ENCODE results near the gene ABCG5.

The ABCG5 gene

DNA sequence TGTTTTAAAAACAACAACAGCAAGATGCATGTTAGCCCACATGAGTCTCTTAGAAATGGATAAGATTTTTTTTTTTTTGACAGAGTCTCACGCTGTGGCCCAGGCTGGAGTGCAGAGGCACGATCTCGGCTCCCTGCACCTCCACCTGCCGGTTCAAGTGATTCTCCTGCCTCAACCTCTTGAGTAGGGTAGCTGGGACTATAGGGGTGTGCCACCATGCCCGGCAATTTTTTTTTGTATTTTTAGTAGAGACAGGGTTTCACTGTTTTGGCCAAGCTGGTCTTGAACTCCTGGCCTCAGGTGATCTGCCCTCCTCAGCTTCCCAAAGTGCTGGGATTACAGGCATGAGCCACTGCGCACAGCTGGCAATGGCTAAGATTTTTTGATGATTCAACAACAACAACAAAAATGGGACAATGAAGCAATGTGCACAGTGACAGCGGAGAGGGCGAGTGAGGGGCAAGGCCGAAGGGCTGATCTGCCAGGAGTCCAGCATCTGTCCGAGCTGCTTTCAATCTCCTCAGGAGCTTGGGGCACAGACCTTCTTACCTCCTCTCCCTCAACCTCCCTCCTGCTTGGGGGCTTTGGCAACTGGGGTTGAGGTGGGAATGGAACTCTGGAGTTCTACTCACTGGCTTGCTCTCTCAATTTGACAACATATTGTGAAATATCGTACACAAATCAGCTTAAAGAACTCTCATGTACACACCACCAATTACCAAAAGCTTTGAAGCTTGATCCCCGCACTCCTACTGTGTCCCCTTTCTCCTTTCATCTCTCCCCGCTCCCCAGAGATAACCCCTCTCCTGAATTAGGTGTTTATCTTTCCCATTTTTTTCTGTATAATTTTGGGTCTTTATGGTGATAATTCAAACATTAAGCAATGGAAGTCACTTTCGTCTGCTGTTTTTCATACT lies 3.6 kb upstream of the ABCG5 start:
- no peak for DNase-seq

DNA sequence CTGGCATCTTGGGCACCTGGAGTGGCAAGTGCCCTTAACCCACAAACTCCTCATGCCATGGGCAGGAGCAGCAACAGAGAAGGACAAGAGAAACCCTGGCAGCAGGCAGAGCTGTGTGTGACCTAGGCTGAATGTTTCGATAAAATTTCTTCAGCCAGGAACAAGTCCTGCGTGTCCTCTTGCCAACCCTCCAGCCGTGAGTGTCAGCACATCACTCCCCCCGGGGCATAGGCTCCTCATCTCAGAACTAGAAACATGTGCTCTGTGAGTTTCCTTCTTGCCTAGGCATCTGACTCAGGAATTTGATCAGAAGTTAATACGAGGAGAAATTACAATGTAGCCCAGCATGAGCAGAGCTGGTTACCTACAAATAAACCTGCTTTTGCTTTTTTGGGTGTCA lies 2.3 kb upstream of the ABCG5 start:
- DNase-seq: no peak

DNA sequence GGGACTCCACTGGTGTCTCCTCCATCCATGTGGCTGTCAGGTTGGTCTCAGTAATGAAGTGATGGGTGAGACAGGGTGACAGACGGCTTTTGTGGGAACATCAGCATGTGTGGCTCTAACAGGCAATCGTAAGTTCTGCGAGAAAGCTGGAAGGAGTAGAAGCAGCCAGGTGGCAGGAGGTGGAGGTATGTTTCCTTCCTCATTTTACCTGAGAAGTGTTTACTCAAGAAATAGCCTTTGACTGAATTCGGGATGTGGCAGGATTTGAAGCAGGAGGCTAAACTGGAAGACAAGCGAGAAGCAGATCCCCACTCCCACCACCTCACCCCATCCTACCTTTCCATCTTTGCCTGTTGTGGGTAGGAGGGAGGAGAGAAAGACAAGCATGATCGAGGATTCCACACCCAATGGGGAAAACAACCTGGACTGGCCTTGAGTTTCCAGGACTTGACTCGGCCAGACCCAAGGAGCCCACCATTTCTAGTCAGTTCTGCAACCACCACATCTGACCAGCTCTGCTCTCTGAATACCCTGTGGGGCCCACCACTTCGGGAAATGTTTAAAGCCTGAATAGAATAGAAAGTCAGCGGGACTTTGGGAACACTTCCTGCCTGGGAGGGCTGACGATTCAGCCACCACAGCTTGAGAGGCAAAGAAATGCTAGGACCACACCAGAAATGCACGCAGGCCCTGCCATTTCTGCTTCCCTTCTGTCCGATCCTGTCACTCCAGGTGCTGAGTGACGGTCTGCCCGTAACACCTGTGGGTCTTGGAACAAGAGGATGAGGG lies 1.3 kb upstream of the ABCG5 start:
- no peak for DNase-seq

DNA sequence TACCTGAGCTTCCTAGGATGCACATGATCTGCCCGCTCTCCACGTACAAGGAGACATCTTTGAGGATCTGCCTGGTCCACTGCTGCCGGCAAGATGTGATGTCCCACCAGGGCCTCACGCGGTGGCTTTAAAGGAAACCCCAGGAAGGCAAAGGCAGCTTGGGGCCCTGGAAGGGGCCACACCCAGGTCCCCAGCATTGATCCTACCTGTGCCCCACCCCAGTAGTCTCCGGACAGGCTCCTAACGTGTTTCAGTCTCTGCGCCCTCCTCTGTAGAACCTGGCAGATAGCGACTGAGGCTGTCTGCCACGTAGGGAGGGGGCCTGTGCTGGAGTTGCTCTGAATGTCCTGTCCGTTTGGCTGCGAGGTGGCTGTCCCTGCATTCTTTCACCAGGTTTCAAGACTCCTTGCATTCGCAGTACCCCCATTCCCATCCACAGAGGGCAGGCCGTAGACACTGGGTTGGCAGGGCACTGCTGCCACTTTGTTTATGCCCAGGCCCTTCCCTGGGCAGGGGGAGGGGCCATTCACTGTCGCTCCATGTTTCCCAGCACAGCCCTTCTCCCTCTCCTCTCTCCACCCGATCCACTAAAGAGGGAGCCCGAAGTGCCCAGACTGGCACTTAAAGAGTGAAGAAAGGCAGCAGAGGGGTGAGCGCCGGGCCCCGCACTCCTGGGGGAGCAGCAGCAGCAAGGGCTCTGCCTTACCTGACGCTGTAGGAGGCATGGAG lies 644 bp downstream of the ABCG5 start:
- DNase-seq: no peak

DNA sequence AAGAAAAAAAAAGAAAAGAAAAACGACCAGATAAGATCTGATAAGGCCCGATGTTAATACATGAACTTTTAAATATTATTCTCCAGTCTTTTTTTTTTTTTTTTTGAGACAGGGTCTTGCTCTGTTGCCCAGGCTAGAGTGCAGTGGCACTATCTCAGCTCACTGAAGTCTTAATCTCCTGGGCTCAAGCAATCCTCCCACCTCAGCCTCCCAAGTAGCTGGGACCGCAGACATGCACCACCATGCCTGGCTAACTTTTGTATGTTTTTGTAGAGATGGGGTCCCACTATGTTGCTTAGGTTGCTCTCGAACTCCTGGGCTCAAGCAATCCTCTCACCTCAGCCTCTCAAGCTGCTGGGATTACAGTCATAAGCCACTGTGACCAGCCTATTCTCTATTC lies 1.6 kb downstream of the ABCG5 start:
- DNase-seq: no peak

DNA sequence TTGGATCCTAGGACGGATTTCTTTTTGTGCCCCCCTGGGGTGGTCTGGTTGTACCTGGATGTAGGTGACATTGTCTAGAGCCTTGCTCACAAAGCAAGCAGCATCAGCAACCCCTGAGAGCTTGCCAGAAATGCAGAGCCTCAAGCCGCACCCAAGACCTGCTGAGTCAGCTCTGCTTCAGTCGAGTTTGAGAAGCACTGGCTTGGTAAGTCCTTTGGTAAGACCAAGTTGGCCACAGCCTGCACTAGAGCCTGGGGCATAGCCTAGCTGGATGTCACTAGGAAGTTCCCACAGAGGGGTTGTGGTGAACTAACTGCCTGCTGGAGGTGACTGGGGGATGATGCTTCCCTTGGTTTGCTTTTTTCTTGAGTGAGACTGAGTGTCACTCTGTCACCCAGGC lies 6.2 kb downstream of the ABCG5 start:
- DNase-seq: no peak

DNA sequence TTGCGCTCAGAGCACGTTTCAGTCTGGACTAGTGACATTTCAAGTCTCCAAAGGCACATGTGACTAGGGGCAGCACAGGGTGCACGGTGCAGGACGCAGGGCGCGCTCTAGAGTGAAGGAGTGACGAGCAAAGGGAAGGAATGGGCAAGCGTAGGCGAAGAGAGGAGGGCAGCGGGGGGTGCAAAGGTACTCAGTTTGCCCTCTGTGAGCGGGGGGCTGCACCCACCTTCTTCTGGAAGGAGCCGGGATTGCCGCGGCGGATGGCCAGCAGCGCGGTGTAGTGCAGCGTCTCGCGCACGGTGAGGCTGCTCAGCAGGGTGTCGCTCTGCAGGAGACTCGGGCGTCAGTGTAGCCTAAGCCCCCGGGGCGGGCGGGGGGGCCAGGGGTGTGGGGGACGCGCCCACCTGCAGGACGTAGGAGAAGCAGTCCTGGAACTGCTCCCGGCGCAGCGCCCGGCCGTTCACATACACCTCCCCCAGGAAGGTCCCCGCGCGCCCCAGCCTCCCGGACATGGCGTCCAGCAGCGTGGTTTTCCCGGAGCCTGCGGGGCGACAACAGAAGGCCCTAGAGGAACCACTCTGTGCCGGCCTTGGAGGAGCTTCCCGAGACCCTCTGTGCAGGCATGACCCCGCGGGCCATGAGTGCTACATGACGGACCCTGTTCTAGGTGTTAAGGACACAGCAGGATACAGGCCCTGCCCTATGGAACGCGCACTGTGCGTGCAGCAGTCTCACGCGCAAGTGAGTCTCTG lies 6.9 kb downstream of the ABCG5 start:
- DNase-seq: no peak

DNA sequence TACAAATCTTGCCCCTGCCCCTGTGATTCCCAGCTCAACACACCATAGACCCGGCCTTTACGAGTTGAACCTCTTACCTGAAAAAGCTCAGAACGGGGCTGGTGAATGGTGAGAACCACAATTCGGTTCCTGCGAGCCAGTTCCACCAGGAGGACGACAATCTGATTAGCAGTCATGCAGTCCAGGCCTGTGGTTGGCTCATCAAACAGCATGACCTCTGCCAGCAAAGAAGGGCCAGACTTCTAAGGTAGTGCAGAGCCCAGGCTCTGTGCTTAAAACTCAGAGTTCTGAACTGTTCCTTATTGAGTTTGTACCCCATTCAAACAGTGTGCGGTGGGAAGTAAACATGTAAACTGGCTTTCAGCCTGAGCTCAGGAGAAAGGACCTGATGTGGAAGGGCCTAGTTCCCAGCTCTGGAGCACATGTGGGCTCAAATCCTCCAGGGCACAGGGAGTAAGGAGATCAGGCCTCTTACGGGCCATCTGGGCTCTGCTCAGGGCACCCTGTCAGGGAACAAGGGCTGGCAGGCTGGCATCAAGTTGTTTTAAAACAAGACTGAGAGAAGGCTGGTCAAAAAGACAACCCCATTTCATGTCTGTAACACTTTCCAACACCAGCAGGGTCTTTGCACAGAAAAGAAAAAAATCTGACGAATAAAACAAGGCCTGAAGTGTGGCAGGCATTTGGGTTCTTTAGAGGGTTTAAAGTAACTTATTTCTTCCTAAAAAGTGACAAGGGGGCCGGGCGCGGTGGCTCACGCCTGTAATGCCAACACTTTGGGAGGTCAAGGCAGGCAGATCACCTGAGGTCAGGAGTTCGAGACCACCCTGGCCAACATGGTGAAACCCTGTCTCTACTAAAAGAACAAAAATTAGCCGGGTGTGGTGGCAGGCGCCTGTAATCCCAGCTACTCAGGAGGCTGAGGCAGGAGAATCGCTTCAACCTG lies 12.1 kb downstream of the ABCG5 start:
- no peak for DNase-seq

DNA sequence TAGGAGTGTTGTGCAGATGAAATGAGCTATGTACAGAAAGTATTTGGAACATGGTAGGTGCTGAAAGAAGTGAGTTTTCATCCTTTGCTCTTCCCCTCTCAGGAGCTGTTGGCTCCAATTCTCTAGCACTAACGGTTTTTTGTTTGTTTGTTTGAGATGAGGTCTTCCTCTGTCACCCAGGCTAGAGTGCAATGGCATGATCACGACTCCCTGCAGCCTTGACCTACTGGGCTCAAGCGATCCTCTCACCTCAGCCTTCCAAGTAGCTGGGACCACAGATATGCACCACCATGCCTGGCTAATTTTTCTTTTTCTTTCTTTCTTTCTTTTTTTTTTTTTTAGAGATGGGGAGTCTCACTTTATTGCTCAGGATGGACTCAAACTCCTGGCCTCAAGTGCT lies 12.8 kb downstream of the ABCG5 start:
- no peak for DNase-seq

DNA sequence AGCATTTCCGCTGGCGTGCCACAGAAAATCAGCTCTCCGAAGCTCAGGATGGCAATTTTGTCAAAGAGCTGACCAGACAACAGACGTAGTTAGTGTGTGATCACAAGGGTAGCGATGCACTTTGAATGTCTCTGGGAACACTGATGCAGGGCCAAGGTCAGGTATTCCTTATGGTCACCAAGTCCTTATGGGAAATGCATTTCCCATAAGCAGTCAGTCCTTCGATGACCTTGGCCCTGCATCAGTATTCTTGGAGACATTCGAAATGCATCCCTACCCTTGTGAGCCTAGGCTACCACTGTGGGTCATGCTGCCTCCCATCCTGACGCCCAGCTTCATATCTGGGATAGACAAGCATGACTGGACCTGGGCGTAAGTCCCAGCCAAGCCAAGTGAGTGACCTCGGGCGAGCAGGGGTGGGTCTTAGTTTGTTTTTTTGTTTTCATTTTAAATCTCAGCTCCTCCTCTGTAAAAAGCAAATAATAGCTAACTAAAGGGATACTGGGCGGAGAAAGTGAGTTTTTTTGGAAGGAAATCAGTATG lies 13.6 kb downstream of the ABCG5 start:
- no peak for DNase-seq

DNA sequence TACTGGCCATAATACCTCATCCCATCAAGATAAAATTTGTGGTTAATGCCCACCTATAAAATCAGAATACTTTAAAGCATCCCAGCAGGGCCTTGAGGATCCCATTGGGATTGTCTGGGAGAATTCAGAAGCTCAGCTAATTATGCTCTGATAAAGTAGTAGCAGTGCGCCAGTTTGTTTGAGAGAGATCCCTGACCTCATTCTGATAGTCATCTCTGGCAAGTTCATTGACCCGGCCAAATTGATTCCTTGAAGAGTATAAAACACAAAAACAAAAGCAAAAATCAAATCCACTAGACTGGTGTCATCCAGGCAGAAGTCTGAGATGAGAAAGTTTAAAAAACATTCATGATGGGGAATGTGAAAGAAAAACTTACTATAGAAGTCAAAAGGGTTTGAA lies 14.1 kb downstream of the ABCG5 start:
- no peak for DNase-seq

DNA sequence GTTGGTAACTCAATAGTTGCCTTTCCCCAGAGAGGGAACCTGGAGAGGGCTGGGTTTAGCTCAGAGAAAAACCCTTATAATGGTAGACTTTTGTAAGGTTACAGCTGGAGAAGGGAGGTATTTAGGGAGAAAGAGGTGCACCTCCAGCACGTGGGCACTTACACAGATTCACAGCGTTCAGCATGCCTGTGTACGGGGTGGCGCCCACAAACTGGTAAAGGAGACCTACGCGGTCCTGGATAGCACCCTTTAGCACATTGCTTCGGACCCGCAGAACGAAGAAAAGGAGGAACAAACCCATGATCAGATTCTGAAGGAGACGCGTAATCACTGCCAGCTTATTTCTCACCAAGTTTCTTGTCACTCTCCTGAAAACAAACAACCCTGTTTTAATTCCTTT lies 14.9 kb downstream of the ABCG5 start:
- DNase-seq: no peak

DNA sequence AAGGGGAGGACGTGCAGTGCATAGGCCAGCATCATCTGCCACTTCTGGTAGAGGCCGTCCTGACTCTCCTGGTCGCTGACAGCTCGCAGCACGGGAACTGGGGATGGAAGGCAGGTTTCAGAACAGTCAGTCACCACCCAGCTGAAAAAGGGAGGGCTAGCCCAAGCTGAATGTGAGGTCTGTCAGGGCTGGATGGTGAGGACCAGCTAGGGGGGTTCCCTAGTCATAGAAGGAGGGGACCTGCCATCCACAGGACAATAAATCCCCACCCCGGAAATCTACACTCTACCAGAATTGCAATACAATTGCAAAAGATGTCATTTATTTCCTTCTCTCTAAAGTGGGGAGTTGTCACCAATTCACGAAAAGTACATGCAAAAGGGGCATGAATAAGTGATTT lies 15.8 kb downstream of the ABCG5 start:
- DNase-seq: no peak

DNA sequence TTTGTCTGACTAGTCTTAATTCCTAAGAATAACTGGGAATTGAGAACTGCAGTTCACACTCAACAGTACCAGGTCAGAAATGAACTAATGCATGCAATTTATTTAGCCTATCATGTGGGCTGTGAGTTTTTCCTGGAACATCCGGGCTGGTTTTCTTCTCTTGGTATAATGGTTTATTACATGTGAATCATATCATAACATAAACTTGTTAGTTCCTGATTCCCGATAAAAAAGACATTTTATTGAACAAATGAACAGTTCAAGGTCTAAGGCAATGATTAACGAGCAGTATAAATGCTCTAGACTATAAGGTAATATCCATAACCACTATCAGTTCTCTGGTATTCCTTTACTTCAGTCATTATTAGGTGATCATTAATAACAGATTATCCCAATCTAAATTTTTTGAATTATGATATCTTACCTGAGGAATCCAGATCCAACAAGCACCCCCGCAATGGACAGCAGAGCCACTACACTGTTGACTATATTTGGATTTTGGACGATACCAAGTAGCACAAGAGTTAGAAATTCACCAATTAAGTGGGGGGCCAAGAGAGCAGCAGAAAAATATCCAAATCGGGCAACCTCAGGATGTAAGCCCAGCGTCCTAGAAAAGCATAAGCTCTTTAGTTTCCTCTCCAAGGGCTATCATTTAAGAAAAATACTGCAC lies 19.0 kb downstream of the ABCG5 start:
- DNase-seq: no peak

DNA sequence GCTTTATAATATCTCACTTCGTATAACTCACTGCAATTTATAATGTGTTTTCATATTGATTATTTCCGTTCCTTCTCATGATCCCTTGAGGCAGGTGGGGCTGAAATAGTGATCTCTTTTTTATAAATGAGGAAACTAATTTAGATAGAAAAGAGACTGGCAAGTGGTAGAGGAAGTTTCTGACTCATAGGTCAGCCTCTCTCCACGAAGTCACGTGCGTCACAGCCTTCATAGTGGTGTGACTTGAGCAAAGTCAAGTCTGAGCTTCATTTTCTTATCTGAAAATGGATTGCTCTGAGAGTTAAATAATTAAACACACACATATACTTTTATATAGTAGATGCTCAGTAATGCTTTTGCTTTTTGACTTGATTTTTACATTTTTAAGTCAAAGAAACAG lies 19.9 kb downstream of the ABCG5 start:
- DNase-seq: no peak

DNA sequence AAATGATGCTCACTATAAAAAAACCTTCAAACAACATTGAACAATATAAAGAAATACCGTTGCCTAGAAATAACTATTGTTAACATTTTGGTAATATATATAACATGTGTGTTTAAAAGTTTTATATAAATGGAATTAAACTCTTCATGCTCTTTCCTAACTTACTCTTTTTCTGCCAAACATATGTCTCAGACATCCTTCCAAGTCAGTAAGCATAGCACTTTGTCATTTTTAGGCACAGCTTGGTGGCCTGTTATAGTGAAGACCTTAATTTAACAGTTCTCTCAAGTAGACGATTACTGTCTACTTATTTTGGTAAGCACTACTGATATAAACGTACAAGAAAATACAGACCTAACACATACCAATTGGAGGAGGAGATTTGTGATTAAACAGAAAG lies 23.9 kb downstream of the ABCG5 start:
- DNase-seq: no peak

DNA sequence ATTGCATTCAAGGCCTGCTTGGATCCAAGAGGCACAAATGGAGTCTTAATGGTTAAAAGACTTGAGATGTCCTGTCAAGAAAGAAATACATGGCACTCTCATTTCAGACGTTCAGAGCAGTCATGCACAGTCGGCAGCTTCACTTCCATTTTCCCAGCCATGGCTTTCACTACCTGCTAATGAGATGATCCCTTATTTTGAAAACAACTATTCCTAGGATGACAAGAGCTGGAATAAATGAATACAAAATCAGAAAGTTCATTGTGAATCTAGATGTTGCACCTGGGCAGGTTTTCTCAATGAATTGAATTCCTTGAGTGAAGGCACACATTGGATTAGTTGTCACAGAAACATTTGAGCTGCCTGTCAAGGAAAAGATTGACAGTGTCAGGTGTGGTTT lies 25.7 kb downstream of the ABCG5 start:
- no peak for DNase-seq

DNA sequence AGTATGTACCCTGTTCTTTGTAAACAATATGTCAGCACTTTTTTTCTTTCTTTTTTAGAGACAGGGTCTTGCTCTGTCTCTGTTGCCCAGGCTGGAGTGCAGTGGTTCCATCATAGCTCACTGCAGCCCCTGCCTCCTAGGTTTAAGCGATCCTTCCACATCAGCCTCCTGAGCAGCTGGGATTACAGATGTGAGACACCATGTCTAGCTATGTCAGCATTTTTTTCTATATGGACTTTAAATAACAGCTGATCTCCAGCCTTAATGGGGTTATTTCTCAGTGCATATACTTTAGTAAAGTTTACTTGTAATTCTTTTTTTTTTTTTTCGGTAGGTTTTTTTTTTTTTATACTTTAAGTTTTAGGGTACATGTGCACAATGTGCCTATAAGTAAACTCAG lies 26.6 kb downstream of the ABCG5 start:
- no peak for DNase-seq

DNA sequence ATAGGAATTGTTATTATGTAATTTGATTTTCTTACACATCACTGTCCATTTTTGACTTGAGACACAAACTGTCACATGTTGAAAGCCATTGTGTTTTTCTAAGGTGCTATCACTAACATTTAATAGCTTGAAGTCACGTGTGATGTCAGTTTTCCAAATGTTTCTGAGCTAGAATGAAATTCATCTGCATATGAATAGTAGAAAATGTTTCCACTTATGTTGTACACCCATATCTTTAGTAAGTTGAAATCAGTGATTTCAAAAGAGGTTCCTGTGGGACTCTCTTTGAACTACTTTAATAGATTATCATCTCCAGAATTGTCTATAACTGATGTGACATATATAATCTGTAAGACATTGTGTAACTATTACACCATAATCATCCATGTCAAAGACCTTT lies 27.8 kb downstream of the ABCG5 start:
- DNase-seq: no peak

DNA sequence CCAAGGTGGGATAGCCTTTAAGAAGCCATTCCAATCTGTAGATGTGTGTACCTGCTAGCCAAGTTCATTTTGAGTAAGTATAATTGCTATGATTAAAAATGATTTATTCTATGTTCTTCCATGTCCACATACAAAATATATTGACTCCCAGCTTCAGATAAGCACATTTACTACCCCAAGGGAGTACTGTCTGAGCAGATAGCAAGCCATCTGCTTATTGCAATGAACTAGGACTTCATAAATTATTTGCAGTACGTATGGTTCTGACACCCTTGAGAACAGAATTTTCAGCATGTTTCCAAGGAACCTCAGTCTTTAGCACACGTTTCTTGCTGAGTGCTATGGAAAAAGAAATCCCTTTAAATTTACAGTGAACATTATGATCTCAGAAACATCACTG lies 28.2 kb downstream of the ABCG5 start:
- no peak for DNase-seq

DNA sequence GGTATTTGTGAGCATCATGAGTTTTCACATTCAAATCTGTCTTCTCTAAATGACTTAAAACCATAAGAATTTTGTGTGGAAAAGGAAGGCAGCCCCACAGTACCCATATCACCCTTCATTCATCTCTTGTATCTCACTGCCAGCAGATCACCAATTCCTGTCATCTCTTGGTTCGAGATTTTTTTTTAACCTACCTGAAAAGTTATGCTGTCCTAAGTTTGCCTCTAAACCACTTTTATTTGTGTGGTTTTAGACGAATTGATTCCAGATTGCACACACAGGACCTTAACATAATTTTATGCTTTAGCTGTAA lies 32.0 kb downstream of the ABCG5 start:
- no peak for DNase-seq
